HG03045 (cell line): Measurements from ENCODE around the gene CEP170B.
"Not testable (repeated sequence)": the region's sequence is repeated elsewhere in the genome, so short reads cannot be mapped to it uniquely, and the experiment has no call there.

Experiments
- ATAC-seq: cut with Tn5 transposase; IDR thresholded peaks from one replicate; pipeline ENCODE4 v1.9.1; 2021; ENCODE audit warnings: mild to moderate bottlenecking, moderate library complexity; ENCODE audit not compliant: unreplicated experiment

CEP170B gene

GRCh38 chr14:104888489-104889374, 23.7 kb downstream of the CEP170B start:
- no peak for ATAC-seq

- no peak for ATAC-seq
Observed at GRCh38 chr14:104889375-104889757, 24.3 kb downstream of the CEP170B start.

GRCh38 chr14:104890292-104890691, 25.2 kb downstream of the CEP170B start:
- not testable (repeated sequence) for ATAC-seq

GRCh38 chr14:104891121-104891551, 26.1 kb downstream of the CEP170B start:
- ATAC-seq: no peak

GRCh38 chr14:104891664-104892530, 26.8 kb downstream of the CEP170B start:
- no peak for ATAC-seq

GRCh38 chr14:104892531-104893434, 27.7 kb downstream of the CEP170B start:
- ATAC-seq: no peak

GRCh38 chr14:104893435-104894207, 28.6 kb downstream of the CEP170B start:
- ATAC-seq: no peak

GRCh38 chr14:104894331-104895206, 29.5 kb downstream of the CEP170B start:
- ATAC-seq: no peak

GRCh38 chr14:104895207-104895785, 30.2 kb downstream of the CEP170B start:
- no peak for ATAC-seq

- ATAC-seq: no peak
Observed at GRCh38 chr14:104895786-104896661, 31.0 kb downstream of the CEP170B start.

- ATAC-seq: no peak
Observed at GRCh38 chr14:104897330-104898194, 32.5 kb downstream of the CEP170B start.

- no peak for ATAC-seq
Observed at GRCh38 chr14:104898195-104898558, 33.1 kb downstream of the CEP170B start.

- ATAC-seq: no peak
Observed at GRCh38 chr14:104898870-104899510, 33.9 kb downstream of the CEP170B start.

- ATAC-seq: no peak
Observed at GRCh38 chr14:104899781-104900180, 34.7 kb downstream of the CEP170B start.

GRCh38 chr14:104900639-104901512, 35.8 kb downstream of the CEP170B start:
- no peak for ATAC-seq
